LNCaP clone FGC (cell line): ENCODE results near the gene DNAH6.
"Not testable (repeated sequence)": the region's sequence is repeated elsewhere in the genome, so short reads cannot be mapped to it uniquely, and the experiment has no call there.

Experiments used
- DNase-seq: peaks from one replicate; pipeline ENCODE4 v3.0.0-alpha.2; 2011; ENCODE audit warnings: low read depth
- H3K4me3 ChIP-seq: 2 replicates; pipeline ENCODE4 v1.5.1; 2011; ENCODE audit warnings: mild to moderate bottlenecking, low read depth, low read length, control low read depth
- CTCF ChIP-seq: IDR thresholded peaks from 2 replicates; pipeline ENCODE4 v1.5.1; 2012; ENCODE audit warnings: mild to moderate bottlenecking; ENCODE audit not compliant: control insufficient read depth, insufficient read depth; ENCODE audit errors: extremely low read depth

DNAH6 gene

GRCh38 chr2:84757648-84758047, 241.3 kb downstream of the DNAH6 start:
- no peak overlapping the region for H3K4me3 ChIP-seq
- TF ChIP-seq CTCF = no peak
- no peak for DNase-seq

GRCh38 chr2:84766791-84767190, 250.5 kb downstream of the DNAH6 start:
- TF ChIP-seq CTCF = no peak
- no peak for DNase-seq
- H3K4me3 ChIP-seq = no peak overlapping the region

- no peak for TF ChIP-seq CTCF
- DNase-seq = no peak
- H3K4me3 ChIP-seq = no peak overlapping the region
These were observed 252.5 kb downstream of the DNAH6 start for GRCh38 chr2:84768840-84769239.

GRCh38 chr2:84770280-84770679, 254.0 kb downstream of the DNAH6 start:
- no peak overlapping the region for H3K4me3 ChIP-seq
- no peak for DNase-seq
- TF ChIP-seq CTCF = no peak

- DNase-seq = no peak
- no peak for TF ChIP-seq CTCF
- no peak overlapping the region for H3K4me3 ChIP-seq
These were observed 255.0 kb downstream of the DNAH6 start for GRCh38 chr2:84771251-84771650.

GRCh38 chr2:84773562-84773961, 257.3 kb downstream of the DNAH6 start:
- not testable (repeated sequence) for H3K4me3 ChIP-seq, DNase-seq

- TF ChIP-seq CTCF = no peak
- H3K4me3 ChIP-seq = no peak overlapping the region
- DNase-seq = no peak
These were observed 259.7 kb downstream of the DNAH6 start for GRCh38 chr2:84776011-84776410.

GRCh38 chr2:84778911-84779690, 262.8 kb downstream of the DNAH6 start:
- no peak for TF ChIP-seq CTCF
- no peak overlapping the region for H3K4me3 ChIP-seq
- DNase-seq = no peak
